Thyroid gland (tissue), 4 donors: ENCODE results near the gene IQGAP2.

Source experiments
- POLR2A ChIP-seq, 2 donors: fragments of 450-650 bp; IDR thresholded peaks; one replicate each; pipeline ENCODE4 v1.6.1; 2017; ENCODE audit warnings: antibody characterized with exemption in 2 of 2, mild to moderate bottlenecking in 2 of 2, moderate library complexity in 1 of 2
- TF ChIP-seq, protein P1 (sequence below), 6 experiments: fragments of 200-600 bp in 3 of 6; fragments of 450-650 bp in 3 of 6; sonication (generic) in 3 of 6; IDR thresholded peaks; one replicate each; pipeline ENCODE4 v1.5.1; 2016 to 2019; ENCODE audit warnings: antibody characterized with exemption in 6 of 6, mild to moderate bottlenecking in 2 of 6, inconsistent platforms in 1 of 6, moderate library complexity in 1 of 6

- TF ChIP-seq, protein P1, sequence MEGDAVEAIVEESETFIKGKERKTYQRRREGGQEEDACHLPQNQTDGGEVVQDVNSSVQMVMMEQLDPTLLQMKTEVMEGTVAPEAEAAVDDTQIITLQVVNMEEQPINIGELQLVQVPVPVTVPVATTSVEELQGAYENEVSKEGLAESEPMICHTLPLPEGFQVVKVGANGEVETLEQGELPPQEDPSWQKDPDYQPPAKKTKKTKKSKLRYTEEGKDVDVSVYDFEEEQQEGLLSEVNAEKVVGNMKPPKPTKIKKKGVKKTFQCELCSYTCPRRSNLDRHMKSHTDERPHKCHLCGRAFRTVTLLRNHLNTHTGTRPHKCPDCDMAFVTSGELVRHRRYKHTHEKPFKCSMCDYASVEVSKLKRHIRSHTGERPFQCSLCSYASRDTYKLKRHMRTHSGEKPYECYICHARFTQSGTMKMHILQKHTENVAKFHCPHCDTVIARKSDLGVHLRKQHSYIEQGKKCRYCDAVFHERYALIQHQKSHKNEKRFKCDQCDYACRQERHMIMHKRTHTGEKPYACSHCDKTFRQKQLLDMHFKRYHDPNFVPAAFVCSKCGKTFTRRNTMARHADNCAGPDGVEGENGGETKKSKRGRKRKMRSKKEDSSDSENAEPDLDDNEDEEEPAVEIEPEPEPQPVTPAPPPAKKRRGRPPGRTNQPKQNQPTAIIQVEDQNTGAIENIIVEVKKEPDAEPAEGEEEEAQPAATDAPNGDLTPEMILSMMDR (IDR thresholded peaks at IDR 0.05) = no peak
- TF ChIP-seq POLR2A (IDR thresholded peaks at IDR 0.05) = no peak
Measured at GRCh38 chr5:76634661-76635060, 231.6 kb downstream of the IQGAP2 start.
